ENCODE data around the gene JAM3.
A peak's percentile ranks its signal among the peaks of the same experiment; 100 is the strongest.
"Not testable (repeated sequence)": the region's sequence is repeated elsewhere in the genome, so short reads cannot be mapped to it uniquely, and the experiment has no call there.

Gene JAM3

GRCh38 chr11:134101282-134101681 lies 32.4 kb downstream of the JAM3 start:
- no peak for DNase-seq (ENCODE audit: low spot score)

- no peak for DNase-seq (ENCODE audit: low spot score)
These were observed 41.5 kb downstream of the JAM3 start for GRCh38 chr11:134110252-134110815.

GRCh38 chr11:134113787-134114186 lies 44.9 kb downstream of the JAM3 start:
- not testable (repeated sequence) for DNase-seq (ENCODE audit: low spot score)

- no peak for DNase-seq (ENCODE audit: low spot score)
These were observed 47.3 kb downstream of the JAM3 start for GRCh38 chr11:134116210-134116609.

GRCh38 chr11:134118006-134118405 lies 49.1 kb downstream of the JAM3 start:
- no peak for DNase-seq (ENCODE audit: low spot score)

GRCh38 chr11:134119094-134119493 lies 50.2 kb downstream of the JAM3 start:
- no peak for DNase-seq (ENCODE audit: low spot score)

- no peak for DNase-seq (ENCODE audit: low spot score)
These were observed 51.4 kb downstream of the JAM3 start for GRCh38 chr11:134120143-134120850.

GRCh38 chr11:134120921-134121526 lies 52.2 kb downstream of the JAM3 start:
- no peak for DNase-seq (ENCODE audit: low spot score)

GRCh38 chr11:134124660-134125451 lies 56.0 kb downstream of the JAM3 start:
- no peak for DNase-seq (ENCODE audit: low spot score)

GRCh38 chr11:134125507-134125906 lies 56.6 kb downstream of the JAM3 start:
- DNase-seq (ENCODE audit: low spot score) = no peak

GRCh38 chr11:134126217-134126822 lies 57.4 kb downstream of the JAM3 start:
- no peak for DNase-seq (ENCODE audit: low spot score)

- DNase-seq (ENCODE audit: low spot score) = no peak
These were observed 62.9 kb downstream of the JAM3 start for GRCh38 chr11:134131628-134132244.

- DNase-seq (ENCODE audit: low spot score) = no peak
These were observed 63.9 kb downstream of the JAM3 start for GRCh38 chr11:134132808-134133207.

GRCh38 chr11:134134167-134134566 lies 65.3 kb downstream of the JAM3 start:
- no peak for DNase-seq (ENCODE audit: low spot score)

- no peak for DNase-seq (ENCODE audit: low spot score)
These were observed 69.5 kb downstream of the JAM3 start for GRCh38 chr11:134138376-134138775.

GRCh38 chr11:134139303-134139872 lies 70.5 kb downstream of the JAM3 start:
- DNase-seq (ENCODE audit: low spot score) = no peak

- peak; percentile 24 for DNase-seq (ENCODE audit: low spot score)
These were observed 71.0 kb downstream of the JAM3 start for GRCh38 chr11:134139873-134140331.

GRCh38 chr11:134140961-134141490 lies 72.2 kb downstream of the JAM3 start:
- no peak for DNase-seq (ENCODE audit: low spot score)

- no peak for DNase-seq (ENCODE audit: low spot score)
These were observed 73.7 kb downstream of the JAM3 start for GRCh38 chr11:134142536-134142935.

GRCh38 chr11:134143801-134144200 lies 74.9 kb downstream of the JAM3 start:
- DNase-seq (ENCODE audit: low spot score) = no peak

GRCh38 chr11:134144744-134145143 lies 75.9 kb downstream of the JAM3 start:
- DNase-seq (ENCODE audit: low spot score) = no peak
